GM12873 (cell line): ENCODE data around the gene PPP1R2.

Source experiments
- TF ChIP-seq, protein P1 (sequence below): IDR thresholded peaks from 2 replicates; pipeline ENCODE4 v1.5.1; 2012; ENCODE audit warnings: low read depth, mild to moderate bottlenecking, moderate library complexity, low read length, control low read depth; ENCODE audit not compliant: insufficient read depth; ENCODE audit errors: missing control alignments

Gene PPP1R2

DNA sequence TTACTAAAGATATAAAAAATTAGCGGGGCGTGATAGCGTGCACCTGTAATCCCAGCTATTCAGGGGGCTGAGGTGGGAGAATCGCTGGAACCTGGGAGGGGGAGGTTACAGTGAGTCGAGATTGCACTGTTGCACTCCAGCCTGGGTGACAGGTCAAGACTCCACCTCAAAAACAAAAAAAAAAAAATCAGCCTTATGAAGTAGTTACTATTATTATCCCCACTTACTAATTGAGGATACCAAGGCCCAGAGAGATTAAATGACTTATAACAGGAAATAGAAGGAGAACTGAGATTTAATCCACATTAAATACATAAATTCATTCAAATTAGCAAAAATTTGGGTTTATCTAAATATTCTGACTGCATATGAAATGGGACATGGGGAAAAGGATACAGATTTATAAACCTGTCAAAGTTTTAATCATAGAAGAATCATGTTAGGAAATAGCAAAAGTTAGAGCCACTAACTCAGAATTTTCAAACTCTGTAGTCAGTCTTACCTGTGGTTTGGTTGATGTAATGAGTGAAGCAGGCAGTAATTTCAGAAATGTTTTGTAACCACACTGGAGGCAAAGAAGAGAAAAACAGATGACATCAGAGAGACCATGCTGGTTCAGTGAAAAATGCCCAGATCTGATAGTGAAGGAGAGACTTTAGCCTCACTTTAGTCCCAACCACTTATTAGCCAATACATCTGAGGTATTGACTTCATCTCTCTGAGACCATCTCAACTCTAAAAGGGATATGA lies 75.3 kb downstream of the PPP1R2 start:
- TF ChIP-seq, protein P1, sequence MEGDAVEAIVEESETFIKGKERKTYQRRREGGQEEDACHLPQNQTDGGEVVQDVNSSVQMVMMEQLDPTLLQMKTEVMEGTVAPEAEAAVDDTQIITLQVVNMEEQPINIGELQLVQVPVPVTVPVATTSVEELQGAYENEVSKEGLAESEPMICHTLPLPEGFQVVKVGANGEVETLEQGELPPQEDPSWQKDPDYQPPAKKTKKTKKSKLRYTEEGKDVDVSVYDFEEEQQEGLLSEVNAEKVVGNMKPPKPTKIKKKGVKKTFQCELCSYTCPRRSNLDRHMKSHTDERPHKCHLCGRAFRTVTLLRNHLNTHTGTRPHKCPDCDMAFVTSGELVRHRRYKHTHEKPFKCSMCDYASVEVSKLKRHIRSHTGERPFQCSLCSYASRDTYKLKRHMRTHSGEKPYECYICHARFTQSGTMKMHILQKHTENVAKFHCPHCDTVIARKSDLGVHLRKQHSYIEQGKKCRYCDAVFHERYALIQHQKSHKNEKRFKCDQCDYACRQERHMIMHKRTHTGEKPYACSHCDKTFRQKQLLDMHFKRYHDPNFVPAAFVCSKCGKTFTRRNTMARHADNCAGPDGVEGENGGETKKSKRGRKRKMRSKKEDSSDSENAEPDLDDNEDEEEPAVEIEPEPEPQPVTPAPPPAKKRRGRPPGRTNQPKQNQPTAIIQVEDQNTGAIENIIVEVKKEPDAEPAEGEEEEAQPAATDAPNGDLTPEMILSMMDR, result no peak

DNA sequence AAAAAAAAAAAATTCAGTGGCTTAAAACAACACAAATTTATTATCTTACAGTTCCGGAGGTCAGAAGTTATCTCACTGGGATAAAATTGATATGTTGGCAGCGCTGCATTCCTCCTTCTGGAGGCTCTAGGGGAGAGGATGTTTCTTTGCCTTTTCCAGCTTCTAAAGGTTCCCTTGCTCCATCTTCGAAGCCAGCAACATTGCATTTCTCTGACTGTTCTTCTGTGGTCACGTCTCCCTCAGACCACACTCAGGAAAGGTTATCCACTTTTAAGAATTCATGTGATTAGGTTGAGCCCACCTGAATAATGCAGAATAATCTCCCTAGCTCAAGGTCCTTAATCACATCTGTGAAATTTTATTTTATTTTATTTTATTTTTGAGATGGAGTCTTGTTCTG lies 76.9 kb downstream of the PPP1R2 start:
- TF ChIP-seq, protein P1, result no peak
